GM19372 (cell line): Measurements from ENCODE around the gene CCNQ.
A peak's percentile ranks its signal among the peaks of the same experiment; 100 is the strongest.

Source experiments
- ATAC-seq: cut with Tn5 transposase; IDR thresholded peaks from one replicate; pipeline ENCODE4 v1.9.1; 2021; ENCODE audit warnings: mild to moderate bottlenecking, low read depth, moderate library complexity; ENCODE audit not compliant: unreplicated experiment

CCNQ gene

GRCh38 chrX:153598541-153599191, at the start of gene CCNQ:
Gene CCNQ (minus strand): TSS chrX:153599139. CDS start chrX:153599073, 66 bp downstream.
- peak; percentile 42 for ATAC-seq

- ATAC-seq = no peak
Measured at GRCh38 chrX:153647461-153648357, 48.8 kb upstream of the CCNQ start.

GRCh38 chrX:153646620-153647373, 47.9 kb upstream of the CCNQ start, which contains the start of gene DUSP9:
Gene DUSP9 (plus strand): TSS chrX:153647203. CDS start chrX:153647954, 751 bp downstream.
- ATAC-seq = no peak

GRCh38 chrX:153645921-153646488, 47.1 kb upstream of the CCNQ start:
- no peak for ATAC-seq

- no peak for ATAC-seq
Measured at GRCh38 chrX:153645151-153645550, 46.2 kb upstream of the CCNQ start.

- no peak for ATAC-seq
Measured at GRCh38 chrX:153644356-153645125, 45.6 kb upstream of the CCNQ start.

GRCh38 chrX:153643431-153644351, 44.8 kb upstream of the CCNQ start:
- ATAC-seq = no peak

GRCh38 chrX:153642655-153643430, 43.9 kb upstream of the CCNQ start:
- no peak for ATAC-seq

GRCh38 chrX:153642051-153642654, 43.2 kb upstream of the CCNQ start:
- no peak for ATAC-seq

GRCh38 chrX:153641627-153642026, 42.7 kb upstream of the CCNQ start:
- no peak for ATAC-seq

- no peak for ATAC-seq
Measured at GRCh38 chrX:153640736-153641575, 42.0 kb upstream of the CCNQ start.

GRCh38 chrX:153640045-153640686, 41.2 kb upstream of the CCNQ start:
- ATAC-seq = no peak

GRCh38 chrX:153639177-153640044, 40.5 kb upstream of the CCNQ start:
- no peak for ATAC-seq

- no peak for ATAC-seq
Measured at GRCh38 chrX:153638436-153639176, 39.7 kb upstream of the CCNQ start.

- no peak for ATAC-seq
Measured at GRCh38 chrX:153638041-153638371, 39.1 kb upstream of the CCNQ start.
